Retinal pigment epithelial cell (primary cell): ENCODE results near the gene STX16.
"Not testable (repeated sequence)": the region's sequence is repeated elsewhere in the genome, so short reads cannot be mapped to it uniquely, and the experiment has no call there.

ENCODE experiments used
- DNase-seq: peaks from one replicate; pipeline ENCODE4 v3.0.0-alpha.2; 2010; ENCODE audit warnings: low read depth
- H3K4me3 ChIP-seq: 2 replicates; pipeline ENCODE4 v1.5.1; 2011; ENCODE audit warnings: mild to moderate bottlenecking, low read length, control low read depth, moderate library complexity
- TF ChIP-seq, protein P1 (sequence below): conservative IDR thresholded peaks from 2 replicates; pipeline ENCODE4 v1.5.1; 2011; ENCODE audit warnings: low read depth, low read length, control low read depth, inconsistent platforms

Gene STX16

GRCh38 chr20:58637466-58638213 lies 13.4 kb upstream of the STX16 start:
- H3K4me3 ChIP-seq: no peak overlapping the region
- TF ChIP-seq, protein P1, sequence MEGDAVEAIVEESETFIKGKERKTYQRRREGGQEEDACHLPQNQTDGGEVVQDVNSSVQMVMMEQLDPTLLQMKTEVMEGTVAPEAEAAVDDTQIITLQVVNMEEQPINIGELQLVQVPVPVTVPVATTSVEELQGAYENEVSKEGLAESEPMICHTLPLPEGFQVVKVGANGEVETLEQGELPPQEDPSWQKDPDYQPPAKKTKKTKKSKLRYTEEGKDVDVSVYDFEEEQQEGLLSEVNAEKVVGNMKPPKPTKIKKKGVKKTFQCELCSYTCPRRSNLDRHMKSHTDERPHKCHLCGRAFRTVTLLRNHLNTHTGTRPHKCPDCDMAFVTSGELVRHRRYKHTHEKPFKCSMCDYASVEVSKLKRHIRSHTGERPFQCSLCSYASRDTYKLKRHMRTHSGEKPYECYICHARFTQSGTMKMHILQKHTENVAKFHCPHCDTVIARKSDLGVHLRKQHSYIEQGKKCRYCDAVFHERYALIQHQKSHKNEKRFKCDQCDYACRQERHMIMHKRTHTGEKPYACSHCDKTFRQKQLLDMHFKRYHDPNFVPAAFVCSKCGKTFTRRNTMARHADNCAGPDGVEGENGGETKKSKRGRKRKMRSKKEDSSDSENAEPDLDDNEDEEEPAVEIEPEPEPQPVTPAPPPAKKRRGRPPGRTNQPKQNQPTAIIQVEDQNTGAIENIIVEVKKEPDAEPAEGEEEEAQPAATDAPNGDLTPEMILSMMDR: no peak

GRCh38 chr20:58638467-58639181 lies 12.5 kb upstream of the STX16 start:
- TF ChIP-seq, protein P1: no peak
- no peak for DNase-seq
- no peak overlapping the region for H3K4me3 ChIP-seq

More at GRCh38 chr20:58637466-58638213, 13.4 kb upstream of the STX16 start:
- DNase-seq: no peak

- TF ChIP-seq, protein P1: no peak
- no peak overlapping the region for H3K4me3 ChIP-seq
- no peak for DNase-seq
Observed at GRCh38 chr20:58639182-58640146, 11.6 kb upstream of the STX16 start.

- TF ChIP-seq, protein P1: no peak
- no peak overlapping the region for H3K4me3 ChIP-seq
- no peak for DNase-seq
Observed at GRCh38 chr20:58640446-58640845, 10.6 kb upstream of the STX16 start.

- TF ChIP-seq, protein P1: no peak
- no peak for DNase-seq
- no peak overlapping the region for H3K4me3 ChIP-seq
Observed at GRCh38 chr20:58642441-58642840, 8.6 kb upstream of the STX16 start.

DNA sequence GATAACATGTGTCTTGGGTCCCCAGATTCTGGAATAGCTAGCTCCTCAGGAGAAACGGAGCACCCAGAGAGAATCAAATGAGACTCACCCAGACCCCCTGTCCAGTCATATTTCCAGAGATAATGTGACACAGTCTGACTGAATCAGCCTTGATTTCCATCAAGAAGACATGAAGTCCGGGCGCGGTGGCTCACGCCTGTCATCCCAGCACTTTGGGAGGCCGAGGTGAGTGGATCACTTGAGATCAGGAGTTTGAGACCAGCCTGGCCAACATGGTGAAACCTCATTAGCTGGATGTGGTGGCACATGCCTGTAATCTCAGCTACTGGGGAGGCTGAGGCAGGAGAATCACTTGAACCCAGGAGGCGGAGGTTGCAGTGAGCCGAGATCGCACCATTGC lies 8.2 kb upstream of the STX16 start:
- not testable (repeated sequence) for H3K4me3 ChIP-seq, DNase-seq

DNA sequence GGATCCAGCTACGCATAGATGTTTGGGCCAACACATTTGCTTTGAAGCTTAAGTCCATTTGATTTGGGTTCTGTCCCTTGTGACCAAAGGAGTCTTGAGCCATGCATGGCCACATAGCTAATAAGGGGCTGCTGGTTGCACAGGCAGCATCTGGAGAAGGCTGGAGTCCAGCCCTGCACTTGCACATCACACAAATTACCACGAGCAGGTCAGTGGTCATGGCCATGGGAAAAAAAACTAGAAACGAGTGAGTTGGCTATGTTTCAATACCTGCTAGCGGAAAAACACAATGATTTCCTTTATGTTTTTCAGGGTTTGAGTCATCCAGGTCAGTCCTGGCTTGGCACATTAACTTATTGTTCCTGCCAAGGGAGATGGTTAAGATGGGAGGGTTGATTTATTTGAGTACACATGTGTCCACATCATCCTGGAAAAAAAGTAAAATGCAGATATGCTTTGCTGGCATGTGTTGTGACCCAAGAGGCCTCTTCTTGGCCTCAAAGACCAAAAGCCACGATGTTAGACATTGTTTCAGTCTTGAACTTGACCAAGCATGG lies 5.6 kb upstream of the STX16 start:
- peak; percentile 75 for DNase-seq
- TF ChIP-seq, protein P1: no peak
- no peak overlapping the region for H3K4me3 ChIP-seq
